Measurements from ENCODE around the gene SFRP5.

DNA sequence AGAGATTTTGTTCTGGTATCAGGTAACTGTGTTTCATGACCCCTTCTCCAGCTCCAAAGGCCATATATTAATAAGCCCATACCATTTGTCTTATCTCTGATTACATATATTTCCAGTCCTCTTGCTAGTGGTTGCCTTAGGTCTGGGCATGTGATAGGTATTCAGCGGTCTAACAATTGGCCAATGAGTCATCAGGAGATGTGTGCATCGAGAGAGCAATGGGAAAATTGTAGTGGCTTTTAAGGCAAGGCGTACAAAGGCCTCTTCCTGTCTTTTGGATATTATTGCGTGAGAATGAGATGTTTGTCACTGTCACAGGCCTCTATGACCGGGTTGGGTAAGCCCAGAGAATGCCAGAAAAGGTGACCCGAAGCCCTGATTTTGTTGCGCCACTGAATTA lies 38.6 kb upstream of the SFRP5 start:
- no peak for TF ChIP-seq POLR2A (IDR thresholded peaks at IDR 0.05; ENCODE audit: low read depth, low read length)
- no peak for TF ChIP-seq POLR2AphosphoS5 (IDR thresholded peaks at IDR 0.05; ENCODE audit: insufficient read depth, low read depth, low read length)
- TF ChIP-seq, protein P1, sequence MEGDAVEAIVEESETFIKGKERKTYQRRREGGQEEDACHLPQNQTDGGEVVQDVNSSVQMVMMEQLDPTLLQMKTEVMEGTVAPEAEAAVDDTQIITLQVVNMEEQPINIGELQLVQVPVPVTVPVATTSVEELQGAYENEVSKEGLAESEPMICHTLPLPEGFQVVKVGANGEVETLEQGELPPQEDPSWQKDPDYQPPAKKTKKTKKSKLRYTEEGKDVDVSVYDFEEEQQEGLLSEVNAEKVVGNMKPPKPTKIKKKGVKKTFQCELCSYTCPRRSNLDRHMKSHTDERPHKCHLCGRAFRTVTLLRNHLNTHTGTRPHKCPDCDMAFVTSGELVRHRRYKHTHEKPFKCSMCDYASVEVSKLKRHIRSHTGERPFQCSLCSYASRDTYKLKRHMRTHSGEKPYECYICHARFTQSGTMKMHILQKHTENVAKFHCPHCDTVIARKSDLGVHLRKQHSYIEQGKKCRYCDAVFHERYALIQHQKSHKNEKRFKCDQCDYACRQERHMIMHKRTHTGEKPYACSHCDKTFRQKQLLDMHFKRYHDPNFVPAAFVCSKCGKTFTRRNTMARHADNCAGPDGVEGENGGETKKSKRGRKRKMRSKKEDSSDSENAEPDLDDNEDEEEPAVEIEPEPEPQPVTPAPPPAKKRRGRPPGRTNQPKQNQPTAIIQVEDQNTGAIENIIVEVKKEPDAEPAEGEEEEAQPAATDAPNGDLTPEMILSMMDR (IDR thresholded peaks at IDR 0.05; ENCODE audit: extremely low read depth in 1 of 2, insufficient read depth in 1 of 2, low read depth in 1 of 2, low read length in 2 of 2), result no peak
- no peak for TF ChIP-seq MYC (IDR thresholded peaks at IDR 0.05; ENCODE audit: low read depth, low read length)
- no peak for TF ChIP-seq EZH2 (IDR thresholded peaks at IDR 0.05; ENCODE audit: borderline replicate concordance, low read depth, low read length, severe bottlenecking)
- TF ChIP-seq GATA2 (IDR thresholded peaks at IDR 0.05; ENCODE audit: insufficient read depth, insufficient read length, low read depth, low read length), result no peak
- TF ChIP-seq JUN (IDR thresholded peaks at IDR 0.05; ENCODE audit: borderline replicate concordance, insufficient read depth, insufficient read length, low read depth), result peak; percentile 11
- no peak for TF ChIP-seq FOS (IDR thresholded peaks at IDR 0.05; ENCODE audit: borderline replicate concordance, insufficient read depth, low read length)

Data from endothelial cell of umbilical vein (primary cell).